ENCODE data around the gene ESYT2.

DNA sequence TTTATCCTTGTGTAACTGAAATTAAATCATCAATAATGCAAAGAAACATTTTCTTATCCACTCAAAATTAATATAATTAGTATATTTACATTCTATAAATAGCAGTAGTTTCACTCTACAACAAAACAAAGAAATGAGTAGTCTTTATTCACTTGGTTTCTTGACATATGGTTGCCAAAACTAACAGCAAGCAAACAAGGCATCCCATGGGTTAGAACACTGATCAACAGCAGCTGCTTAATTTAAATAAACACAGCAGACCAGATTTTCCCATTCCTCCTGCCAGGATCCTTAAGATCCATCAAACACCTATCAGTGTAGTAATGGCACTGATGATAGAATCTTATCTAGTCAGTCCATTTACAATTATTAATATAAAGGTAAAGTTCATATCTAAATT, 146.9 kb downstream of the ESYT2 start:
- TF ChIP-seq, protein P1, sequence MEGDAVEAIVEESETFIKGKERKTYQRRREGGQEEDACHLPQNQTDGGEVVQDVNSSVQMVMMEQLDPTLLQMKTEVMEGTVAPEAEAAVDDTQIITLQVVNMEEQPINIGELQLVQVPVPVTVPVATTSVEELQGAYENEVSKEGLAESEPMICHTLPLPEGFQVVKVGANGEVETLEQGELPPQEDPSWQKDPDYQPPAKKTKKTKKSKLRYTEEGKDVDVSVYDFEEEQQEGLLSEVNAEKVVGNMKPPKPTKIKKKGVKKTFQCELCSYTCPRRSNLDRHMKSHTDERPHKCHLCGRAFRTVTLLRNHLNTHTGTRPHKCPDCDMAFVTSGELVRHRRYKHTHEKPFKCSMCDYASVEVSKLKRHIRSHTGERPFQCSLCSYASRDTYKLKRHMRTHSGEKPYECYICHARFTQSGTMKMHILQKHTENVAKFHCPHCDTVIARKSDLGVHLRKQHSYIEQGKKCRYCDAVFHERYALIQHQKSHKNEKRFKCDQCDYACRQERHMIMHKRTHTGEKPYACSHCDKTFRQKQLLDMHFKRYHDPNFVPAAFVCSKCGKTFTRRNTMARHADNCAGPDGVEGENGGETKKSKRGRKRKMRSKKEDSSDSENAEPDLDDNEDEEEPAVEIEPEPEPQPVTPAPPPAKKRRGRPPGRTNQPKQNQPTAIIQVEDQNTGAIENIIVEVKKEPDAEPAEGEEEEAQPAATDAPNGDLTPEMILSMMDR (IDR thresholded peaks at IDR 0.05), result no peak
- TF ChIP-seq EP300 (IDR thresholded peaks at IDR 0.05) (no peak), POLR2A (IDR thresholded peaks at IDR 0.05) (no peak), POLR2AphosphoS5 (IDR thresholded peaks at IDR 0.05) (no peak)
